GM13977 (cell line): ENCODE data around the gene CHMP3.

ENCODE experiments used
- DNase-seq: peaks from one replicate; pipeline ENCODE4 v3.0.0; 2012; ENCODE audit warnings: low spot score
- CTCF ChIP-seq: IDR thresholded peaks from 2 replicates; pipeline ENCODE4 v1.5.1; 2012; ENCODE audit warnings: mild to moderate bottlenecking, control low read depth; ENCODE audit not compliant: insufficient read depth; ENCODE audit errors: extremely low read depth, missing control alignments
- in situ Hi-C: fragments of 300-500 bp; cut with MboI; formaldehyde crosslinking; loops from one replicate; pipeline ENCODE4 v1.12.0; 2022; ENCODE audit warnings: low sequenced_read_pairs, low pct_unique_long_range_greater_than_20kb, mixed read lengths, inconsistent platforms; ENCODE audit not compliant: unreplicated experiment

CHMP3 gene

GRCh38 chr2:86562922-86563649 is at the start of gene CHMP3:
TSS of gene CHMP3 (minus strand) at chr2:86563443. CDS start at chr2:86563348, 95 bp downstream.
- TF ChIP-seq CTCF: no peak
- in situ Hi-C loops: no loop called here
- peak; percentile 95 for DNase-seq

- DNase-seq: no peak
- in situ Hi-C loops: no loop called here
- TF ChIP-seq CTCF: no peak
Measured at GRCh38 chr2:86610871-86611270, 47.6 kb upstream of the CHMP3 start.

DNA sequence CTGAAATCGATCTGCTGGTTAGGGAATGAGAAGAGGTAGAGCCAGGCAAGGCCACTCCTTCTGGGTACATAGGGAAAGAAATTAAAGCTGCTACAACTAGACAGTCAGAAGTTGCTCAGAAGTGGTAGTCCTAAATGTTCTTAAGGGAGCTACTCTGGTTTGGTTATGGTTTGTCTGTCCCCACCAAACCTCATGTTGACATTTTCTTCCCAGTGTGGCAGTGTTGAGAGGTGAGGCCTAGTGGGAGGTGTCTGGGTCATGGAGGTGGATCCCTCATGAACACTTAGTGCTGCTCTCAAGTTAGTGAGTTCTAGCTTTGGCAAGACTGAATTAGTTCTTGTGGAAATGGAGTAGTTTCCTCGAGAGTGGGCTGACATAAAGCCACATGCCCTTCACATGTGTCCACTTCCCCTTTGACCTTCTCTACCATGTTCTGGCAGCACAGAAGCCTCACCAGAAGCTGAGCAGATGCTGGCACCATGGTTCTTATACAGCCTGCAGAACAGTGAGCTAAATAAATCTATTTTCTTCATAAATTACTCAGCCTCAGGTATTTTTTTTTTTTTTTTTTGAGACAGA is 45.7 kb upstream of the CHMP3 start:
- in situ Hi-C loops: no loop called here
- DNase-seq: no peak
- no peak for TF ChIP-seq CTCF

DNA sequence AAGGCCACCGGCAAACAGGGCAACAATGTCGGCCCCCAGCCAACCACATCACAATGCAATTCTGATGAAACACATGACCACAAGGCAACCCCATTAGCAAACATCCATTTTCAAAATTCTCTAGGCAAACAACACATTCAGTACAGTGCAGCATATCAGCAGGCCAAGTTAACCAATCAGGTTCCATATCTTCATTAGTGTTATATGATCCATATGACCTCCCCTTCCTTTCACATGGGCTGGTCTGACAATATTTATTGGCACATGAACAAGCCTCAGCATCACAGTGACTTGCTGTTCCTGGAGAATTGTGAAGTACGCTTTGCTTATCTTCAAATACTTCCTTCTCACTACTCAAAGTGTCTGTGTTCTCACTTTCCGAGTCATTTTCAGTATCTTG is 40.7 kb upstream of the CHMP3 start:
- in situ Hi-C loops: no loop called here
- no peak for DNase-seq
- no peak for TF ChIP-seq CTCF

GRCh38 chr2:86598966-86599365 is 35.7 kb upstream of the CHMP3 start:
- DNase-seq: no peak
- TF ChIP-seq CTCF: no peak
- in situ Hi-C loops: no loop called here

- no peak for TF ChIP-seq CTCF
- in situ Hi-C loops: no loop called here
- DNase-seq: no peak
Measured at GRCh38 chr2:86596118-86596517, 32.9 kb upstream of the CHMP3 start.
